GM18519 (cell line): ENCODE data around the gene TIMM44.
"Not testable (repeated sequence)": the region's sequence is repeated elsewhere in the genome, so short reads cannot be mapped to it uniquely, and the experiment has no call there.

ENCODE experiments used
- ATAC-seq: cut with Tn5 transposase; IDR thresholded peaks from one replicate; pipeline ENCODE4 v1.9.1; 2021; ENCODE audit warnings: mild to moderate bottlenecking, moderate library complexity; ENCODE audit not compliant: unreplicated experiment, low FRiP score

Gene TIMM44

DNA sequence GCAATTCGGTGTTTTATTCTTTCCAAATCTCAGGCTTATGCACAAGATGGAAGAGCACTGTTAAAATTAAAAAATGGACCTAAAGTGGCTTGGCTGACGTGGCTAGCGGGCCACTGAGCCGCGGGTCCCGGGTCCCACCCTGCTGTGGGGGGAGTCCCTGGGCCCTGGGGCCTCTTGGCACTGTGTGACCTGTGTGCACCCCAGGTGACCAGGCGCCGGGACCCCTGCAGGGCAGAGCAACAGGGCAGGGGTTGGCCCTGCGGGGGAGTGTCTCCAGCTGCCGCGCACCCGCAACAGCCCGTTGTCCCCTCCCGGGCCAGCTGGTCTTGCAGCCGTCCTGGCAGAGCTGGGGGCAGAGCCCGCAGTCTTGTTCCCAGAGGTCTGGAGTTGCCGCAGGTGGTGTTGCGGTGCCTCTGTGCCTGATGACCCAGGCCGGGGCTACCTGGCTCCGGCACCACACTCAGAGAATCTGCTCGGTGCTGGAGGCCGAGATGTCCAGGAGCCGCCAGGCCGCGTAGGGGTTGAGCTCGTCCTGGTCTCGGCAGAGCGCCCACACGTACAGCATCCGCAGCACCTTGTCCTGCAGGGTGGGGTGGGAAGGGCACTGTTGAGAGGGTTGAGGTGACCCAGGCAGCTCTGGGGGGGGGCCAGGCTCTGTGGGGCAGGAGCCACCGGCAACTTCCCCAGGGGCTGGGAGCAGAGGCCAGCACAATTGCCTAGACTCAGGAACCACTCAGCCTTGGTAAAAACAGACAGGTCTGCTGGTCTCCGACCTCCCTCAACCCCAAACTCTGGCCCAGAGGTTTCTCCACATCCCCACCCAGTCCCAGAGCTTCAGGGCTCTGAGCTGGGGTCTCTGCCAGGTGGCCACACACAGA lies 16.5 kb downstream of the TIMM44 start:
- ATAC-seq, result no peak

DNA sequence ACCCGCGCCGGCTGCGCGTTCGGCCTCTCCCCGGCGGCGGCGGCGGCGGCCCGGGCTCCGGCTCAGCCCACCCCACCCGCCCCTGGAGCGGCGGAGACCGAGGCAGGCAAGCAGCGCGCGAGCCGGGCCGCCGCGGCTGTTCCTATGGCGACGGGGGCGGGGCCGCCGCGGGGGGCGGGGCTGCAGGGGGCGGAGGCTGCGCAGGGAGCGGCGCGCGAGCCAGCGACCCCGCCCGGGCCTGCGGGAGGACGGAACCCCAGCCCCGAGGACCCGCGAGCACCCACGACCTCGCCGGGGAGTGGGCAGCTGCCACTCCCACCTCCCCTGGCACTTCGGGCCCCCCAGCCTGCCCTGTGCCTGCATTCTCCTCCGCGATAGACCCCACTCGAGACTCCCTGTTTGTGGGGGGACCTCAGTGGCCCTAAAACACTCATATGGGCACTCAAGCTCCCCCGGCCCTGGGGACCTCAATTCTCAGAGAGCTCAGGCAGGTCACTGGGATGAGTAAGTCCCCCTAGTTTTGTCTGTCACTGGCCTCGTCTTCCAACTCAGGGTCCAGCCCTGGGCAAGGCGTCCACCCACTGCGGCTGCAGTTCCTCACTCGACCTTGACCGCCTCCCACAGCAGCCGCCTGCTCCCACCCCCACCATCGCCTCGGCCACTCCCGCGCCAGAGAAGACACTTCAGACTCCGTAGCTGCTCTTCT lies 17.3 kb downstream of the TIMM44 start, which contains the start of gene CTXN1:
Gene CTXN1 (minus strand): TSS at position 115 of the 706 bp plus-strand sequence. CDS start 597 bp downstream, outside the sequence.
- no peak for ATAC-seq

DNA sequence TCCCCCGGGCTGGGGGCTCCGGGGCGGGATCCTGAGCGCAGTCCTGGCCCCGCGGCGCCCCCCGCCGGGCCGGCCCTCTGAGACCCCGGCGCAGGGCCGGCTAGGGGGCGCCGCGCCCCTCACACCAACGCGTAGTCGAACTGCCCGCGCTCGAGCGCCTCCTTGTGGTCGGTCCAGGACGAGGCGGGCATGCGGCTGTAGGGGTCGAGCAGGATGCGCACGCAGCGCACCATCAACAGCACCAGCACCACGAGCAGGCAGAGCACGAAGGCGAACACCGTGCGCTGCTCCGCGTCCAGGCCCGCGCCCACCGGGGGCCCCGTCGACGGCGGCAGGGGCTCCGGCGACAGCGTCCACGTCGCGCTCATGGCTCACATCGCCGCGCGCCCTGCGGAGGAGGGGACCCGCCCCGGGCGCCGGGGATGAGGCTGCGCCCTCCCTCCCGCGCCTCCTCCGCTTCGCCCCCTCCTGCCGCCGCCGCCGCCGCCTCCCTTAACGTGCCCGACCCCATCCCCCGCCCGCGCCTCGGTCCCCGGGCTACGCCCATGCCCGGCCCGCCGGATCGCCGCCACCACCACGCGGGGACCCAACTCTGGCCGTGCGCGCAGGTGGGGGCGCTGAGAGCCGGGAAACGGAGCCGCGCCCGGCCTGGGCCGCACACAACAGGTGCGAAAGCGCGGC lies 18.2 kb downstream of the TIMM44 start:
- no peak for ATAC-seq

DNA sequence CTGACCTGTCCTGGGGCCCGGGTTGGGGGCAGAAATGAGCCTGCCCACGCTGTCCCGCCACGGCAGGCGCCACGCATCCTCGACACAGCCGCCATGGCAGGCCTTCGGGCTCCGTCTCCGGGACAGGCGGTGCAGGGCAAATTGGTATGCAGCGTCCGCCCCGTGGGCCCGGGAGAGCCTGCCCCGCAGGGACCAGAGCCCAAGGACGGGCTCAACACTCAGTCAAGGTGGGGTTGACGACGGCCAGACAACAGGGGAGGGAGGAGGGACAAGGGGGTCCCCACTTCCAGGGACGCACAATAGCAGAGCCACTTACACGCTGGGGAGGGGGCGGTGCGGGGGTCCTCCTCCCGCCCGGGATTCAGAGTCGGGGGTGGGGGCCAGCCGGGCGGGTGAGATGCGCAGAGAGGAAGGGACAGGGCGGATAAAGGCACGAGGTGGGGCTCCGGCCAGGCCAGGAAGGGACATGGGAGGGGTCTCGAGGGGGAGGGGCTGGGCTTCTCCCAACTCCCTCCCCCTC lies 18.8 kb downstream of the TIMM44 start:
- no peak for ATAC-seq

DNA sequence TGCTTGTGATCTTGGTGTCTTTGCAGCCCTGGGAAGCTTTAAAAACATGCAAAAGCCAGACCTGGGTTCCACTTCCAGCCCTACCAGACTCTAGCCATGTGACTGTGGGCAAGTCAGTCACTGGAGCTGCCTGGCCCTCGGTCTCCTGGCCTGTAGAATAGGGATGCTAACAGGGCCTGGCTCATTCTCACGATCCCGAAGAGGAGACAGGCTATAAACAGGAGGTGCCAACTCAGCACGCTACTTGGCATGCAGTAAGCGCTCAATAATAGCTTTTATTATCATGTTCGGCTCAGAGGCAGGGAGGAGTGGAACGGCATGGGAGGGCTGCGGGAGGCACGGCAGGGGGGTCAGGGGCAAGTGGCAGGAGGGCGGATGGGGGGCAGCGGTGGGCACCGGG lies 19.2 kb downstream of the TIMM44 start:
- ATAC-seq, result no peak

DNA sequence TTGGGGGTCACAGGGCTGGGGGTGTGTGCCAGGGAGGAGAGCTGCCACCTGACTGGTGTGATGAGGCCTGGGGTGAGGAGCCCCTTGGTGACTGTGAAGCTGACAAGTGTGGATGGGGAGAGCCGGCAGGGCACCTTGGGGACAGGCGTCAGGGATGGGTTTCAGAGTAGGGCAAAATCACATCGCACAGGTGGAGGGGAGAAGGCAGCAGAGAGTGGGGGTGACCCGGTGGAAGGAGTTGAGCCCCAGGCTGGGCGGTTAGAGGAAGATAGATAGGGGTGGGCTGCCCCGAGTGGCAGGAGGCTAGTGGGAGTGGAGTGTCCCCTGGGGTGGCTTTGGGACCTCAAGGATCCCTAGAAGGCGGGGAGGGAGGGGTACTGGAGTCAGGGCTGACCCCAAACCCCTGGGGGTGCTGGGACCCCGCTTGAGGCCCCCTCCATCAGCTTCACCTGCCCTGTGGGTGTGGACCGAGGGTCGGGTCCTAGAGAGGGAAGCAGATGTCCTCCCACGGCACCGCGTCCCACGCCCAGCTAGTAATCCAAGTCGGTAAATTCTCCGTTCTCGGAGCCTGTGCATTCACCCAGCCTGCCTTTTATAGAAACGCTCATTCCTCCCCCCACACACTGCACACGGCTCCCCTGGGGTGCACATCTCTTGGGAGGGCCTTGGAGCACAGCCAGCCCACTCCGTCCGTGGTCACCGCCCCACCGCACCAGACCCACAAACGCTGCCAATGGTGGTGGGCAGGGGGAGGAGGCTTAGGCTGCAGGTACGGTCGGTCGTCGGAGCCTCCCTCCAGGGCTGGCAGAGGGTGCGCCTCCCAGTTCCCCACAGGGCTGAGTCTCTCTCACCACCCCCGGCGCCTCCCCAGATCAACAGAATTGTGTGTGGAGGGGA lies 19.9 kb downstream of the TIMM44 start:
- no peak for ATAC-seq

DNA sequence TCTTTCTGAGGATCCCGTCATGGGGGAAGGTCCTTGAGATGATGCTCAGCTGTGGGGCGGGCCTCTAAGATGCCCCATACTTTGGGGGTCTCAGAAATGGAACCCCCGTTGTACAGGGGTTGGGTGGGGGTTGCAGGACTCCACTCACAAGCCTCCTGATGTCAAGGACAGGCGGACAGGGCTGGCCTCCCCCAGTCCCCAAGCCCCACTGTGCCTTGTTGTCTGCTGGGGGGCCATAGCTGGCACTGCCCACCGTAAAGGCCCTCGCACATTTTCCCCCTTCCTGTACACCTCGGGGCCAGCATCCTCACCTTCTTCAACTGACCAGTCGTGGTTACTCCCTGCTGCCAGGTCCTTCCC lies 20.6 kb downstream of the TIMM44 start:
- ATAC-seq, result no peak

DNA sequence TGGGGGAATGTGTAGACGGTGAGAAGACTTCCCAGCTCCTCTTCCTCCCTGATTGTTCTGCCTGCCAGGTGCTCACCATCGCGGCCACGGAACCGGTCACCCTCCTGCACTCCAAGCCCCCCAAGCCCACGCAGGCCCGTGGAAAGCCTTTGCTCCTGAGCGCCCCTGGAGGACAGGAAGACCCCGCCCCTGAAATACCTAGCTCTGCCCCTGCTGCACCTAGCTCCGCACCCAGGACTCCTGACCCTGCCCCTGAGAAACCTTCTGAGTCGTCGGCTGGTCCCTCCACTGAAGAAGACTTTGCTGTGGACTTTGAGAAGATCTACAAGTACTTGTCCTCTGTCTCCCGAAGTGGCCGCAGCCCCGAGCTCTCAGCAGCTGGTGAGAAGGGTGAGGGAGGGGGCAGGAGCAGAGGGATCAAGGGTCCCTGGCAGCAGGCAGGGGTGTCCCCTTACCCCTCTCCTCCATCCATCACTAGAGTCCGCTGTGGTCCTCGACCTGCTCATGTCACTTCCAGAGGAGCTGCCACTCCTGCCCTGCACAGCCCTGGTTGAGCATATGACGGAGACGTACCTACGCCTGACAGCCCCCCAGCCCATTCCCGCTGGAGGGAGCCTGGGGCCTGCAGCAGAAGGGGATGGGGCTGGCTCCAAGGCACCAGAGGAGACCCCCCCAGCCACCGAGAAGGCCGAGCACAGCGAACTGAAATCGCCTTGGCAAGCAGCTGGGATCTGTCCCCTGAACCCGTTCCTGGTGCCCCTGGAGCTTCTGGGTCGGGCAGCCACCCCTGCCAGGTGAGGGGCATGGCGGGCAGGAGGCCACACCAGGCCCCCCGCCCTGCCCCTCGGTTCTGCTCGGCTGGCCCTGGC lies 21.3 kb downstream of the TIMM44 start:
- ATAC-seq, result no peak

DNA sequence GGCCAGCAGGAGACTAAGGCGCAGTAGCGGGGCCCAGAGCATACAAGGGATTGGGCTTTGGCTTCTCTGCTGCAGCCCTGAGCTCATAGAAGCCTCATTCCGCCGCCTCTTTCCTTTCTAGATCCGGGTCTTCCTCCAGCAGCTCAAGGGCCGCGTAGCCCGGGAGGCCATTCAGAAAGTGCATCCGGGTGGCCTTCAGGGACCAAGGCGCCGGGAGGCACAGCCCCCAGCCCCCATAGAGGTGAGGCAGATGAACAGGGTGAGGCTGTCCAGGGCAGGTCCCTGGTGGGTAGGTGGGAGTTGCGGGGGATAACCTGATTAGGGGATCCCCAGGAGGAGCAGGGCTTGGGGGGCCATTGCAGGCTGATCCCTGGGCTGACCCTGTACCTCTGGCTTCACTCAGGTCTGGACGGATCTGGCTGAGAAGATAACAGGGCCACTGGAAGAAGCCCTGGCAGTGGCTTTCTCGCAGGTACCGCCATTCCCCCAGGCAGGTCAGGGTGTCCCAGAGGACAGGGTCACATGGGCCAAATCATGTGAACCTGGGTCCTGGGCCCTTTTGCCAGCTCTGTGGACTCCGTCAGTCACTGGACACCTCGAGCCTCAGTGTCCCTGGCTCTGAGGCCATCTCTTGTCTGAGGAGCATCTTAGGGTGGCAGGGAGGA lies 22.0 kb downstream of the TIMM44 start:
- no peak for ATAC-seq

DNA sequence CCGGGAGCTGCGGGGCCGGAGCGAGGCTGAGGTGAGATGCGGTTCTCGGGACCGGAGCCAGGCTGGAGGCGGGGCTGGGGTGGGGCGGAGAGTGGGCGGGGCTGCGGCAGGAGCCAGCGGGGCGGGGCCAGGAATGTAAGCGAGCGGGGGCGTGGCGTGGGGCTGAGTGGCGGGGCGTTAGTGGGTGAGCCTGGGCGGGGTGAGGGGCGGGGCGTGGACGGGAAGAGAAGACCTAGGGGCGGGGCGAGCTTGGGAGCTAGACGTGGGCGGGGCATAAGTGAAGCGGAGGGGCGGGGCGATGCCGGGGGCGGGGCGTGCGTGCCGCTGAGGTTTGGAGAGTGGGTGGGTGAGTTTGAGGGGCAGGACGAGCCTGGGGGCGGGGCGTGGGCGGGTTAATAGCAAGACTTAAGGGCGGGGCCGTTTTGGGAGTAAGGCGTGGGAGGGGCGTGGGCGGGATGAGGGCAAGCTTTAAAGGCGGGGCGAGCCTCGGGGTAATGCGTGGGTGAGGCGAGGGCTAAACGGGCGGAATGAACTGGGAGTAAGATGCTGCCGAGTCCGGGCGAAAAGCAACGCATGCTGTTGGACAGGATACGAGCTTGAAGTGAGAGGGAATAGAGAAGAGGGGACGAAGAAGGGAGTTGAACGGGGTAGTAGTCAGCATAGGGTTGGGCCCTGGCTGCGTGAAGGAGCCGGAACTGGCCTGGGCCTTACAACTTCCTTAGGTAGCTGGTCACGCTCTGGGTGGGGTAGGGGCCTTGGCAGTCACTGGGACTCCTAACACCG lies 22.8 kb downstream of the TIMM44 start:
- ATAC-seq, result peak; percentile 38

DNA sequence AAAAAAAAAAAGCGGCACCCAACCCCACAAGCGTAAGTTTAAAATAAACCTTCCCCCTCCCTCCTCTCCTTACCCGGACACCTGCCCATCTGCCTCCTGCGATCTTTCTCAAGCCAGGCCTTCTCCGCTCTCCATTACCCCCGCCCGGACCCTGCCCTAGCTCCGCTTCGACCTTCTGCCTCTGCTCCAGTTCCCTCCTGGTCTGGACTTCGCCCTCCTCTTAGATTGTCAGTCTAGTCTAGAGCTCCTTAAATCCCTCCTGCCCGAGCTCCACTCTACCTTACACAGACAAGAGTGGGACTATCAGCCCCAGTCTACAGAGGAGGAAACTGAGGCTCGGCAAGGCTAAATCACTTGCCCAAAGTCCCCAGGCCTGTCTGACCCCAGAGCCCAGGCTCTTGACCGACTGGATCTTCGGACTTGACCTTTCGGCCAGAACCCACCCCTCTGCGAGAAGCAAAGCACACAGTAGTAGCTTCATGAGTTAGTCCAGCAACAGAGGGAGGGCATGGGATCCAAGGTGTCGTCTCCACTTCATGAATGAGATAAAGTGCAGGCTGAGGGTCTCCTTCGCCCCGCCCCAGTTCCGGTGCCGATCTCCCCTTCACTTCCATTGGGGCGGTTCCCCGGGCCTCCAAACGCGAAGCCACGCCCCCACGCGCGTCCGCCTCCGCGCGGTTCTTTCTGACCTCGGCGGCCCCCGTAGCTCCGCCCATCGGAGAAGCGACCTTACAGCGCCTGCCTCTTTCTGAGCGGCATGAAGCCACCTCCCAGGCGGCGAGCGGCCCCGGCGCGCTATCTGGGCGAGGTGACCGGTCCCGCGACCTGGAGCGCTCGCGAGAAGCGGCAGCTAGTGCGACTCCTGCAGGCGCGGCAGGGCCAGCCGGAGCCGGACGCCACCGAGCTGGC lies 23.6 kb downstream of the TIMM44 start, which contains the start of gene SNAPC2:
Gene SNAPC2 (plus strand): TSS at position 729 of the 909 bp plus-strand sequence. CDS start 29 bp downstream, at position 758.
- ATAC-seq, result peak; percentile 41

DNA sequence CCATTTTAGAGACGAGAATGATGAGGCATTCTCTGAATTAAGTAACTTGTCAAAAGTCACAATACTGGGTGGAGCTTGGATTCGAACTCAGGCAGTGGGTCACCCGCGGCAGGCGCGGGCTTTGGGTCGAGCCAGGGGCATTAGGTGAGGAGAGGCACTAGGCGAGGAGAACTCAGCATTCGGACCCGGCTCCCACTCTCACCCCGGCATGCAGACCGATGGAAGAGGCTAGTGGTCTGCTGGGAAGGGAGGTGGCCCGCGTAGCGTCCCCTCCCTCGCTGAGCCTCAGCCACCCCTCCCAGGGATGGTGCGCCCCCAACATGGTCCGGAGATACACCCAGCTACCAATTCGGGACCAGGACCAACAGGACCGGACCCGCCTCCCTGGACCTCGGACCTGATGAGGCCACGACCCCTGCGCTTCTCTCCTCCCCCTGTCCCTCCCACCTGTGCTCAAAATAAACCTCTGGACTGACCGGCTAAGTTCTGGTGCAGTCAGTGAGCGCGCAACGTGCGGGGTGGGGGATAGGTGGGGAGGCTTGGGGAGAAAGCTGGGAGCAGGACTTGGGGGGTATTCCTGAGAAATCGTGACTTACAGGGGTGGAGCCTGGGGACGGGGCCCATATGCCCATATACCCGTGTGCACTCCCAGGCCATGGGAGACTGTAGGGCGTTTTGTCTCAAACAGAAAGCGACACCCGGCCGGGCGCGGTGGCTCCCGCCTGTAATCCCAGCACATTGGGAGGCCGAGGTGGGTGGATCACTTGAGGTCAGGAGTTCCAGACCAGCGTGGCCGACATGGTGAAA lies 24.6 kb downstream of the TIMM44 start:
- no peak for ATAC-seq

DNA sequence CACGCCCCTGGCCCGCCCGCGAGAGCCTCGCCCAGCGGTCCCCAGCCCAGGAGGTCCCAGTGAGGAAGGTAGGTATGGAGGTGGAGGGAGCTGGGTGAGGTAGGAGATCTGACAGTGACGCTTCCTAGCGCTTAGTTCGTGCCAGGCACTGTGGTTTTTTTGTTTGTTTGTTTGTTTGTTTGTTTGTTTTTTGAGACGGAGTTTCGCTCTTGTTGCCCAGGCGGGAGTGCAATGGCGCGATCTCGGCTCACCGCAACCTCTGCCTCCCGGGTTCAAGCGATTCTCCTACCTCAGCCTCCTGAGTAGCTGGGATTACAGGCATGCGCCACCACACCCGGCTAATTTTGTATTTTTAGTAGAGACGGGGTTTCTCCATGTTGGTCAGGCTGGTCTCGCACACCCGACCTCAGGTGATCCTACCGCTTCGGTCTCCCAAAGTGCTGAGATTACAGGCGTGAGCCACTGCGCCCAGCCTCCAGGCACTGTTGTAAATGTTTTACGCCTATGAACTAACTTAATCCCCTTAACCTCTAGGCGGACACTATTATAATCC lies 25.3 kb downstream of the TIMM44 start:
- ATAC-seq, result not testable (repeated sequence)

DNA sequence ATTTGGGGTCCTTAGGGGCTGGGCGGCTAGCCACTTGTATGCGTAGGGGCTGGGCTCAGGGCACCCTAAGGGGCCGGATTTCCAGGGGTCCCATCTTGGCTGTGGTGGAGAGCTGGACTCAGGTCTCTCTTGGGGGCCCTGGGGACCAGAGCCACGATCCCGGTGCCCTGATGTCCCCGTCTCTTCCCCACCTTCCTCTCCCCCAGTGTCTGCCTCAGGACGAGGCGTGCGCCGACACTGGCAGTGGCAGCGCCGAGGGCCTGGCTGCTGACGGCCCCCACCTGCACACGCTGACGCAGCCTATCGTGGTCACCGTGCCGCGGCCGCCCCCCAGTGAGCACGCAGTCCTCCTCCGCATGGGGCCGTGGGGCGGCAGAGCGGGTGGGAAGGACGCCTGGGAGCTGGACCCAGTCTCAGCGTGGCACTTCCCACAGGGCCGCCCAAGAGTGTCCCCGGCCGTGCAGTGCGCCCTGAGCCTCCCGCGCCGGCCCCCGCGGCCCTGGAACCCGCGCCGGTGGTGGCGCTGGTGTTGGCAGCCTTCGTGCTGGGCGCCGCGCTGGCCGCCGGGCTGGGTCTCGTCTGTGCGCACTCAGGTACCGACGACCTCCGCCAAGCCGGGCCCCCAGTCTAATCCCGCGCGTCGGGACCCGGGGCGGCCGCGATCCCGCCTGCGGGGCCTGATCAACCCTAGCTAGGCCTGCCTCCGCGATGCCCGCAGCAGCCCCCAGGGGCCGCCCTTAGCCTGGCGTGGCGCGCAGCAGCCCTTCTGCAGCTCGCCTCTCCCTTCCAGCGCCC lies 26.0 kb downstream of the TIMM44 start:
- no peak for ATAC-seq

DNA sequence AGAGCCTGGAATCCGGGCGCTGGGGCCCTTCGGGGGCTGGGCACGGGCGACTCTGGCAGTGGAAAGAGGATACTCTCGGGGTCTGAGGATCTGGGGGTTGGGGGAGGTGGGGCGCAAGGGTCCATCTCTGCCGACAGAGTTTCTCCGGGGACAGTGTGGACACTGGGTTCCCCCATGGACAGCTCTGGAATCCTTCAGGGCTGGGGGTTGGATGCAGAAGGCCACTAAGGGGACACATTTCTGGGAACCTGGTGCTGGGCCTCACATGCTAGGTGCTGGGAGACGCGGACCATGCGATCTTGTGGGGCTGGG lies 26.6 kb downstream of the TIMM44 start:
- no peak for ATAC-seq
